OCI-M2 (cell line): ENCODE results near the gene PTPRO.
"Not testable (repeated sequence)": the region's sequence is repeated elsewhere in the genome, so short reads cannot be mapped to it uniquely, and the experiment has no call there.

ENCODE experiments used
- DNase-seq: peaks from one replicate; lab custom pipeline; 2025; ENCODE audit not compliant: unreplicated experiment; lab: John Stamatoyannopoulos, UW

The PTPRO gene

GRCh38 chr12:15599266-15600037, 277.1 kb downstream of the PTPRO start:
- no peak for DNase-seq

- no peak for DNase-seq
Measured at GRCh38 chr12:15600223-15600935, 278.1 kb downstream of the PTPRO start.

GRCh38 chr12:15601210-15601800, 279.0 kb downstream of the PTPRO start:
- DNase-seq: no peak

- no peak for DNase-seq
Measured at GRCh38 chr12:15602051-15602672, 279.9 kb downstream of the PTPRO start.

GRCh38 chr12:15603474-15604085, 281.3 kb downstream of the PTPRO start:
- DNase-seq: no peak

GRCh38 chr12:15605881-15606590, 283.7 kb downstream of the PTPRO start:
- no peak for DNase-seq

GRCh38 chr12:15608406-15608805, 286.1 kb downstream of the PTPRO start:
- DNase-seq: no peak

GRCh38 chr12:15608941-15609340, 286.6 kb downstream of the PTPRO start:
- DNase-seq: no peak

- DNase-seq: no peak
Measured at GRCh38 chr12:15613981-15614380, 291.7 kb downstream of the PTPRO start.

- DNase-seq: not testable (repeated sequence)
Measured at GRCh38 chr12:15616495-15616894, 294.2 kb downstream of the PTPRO start.

- no peak for DNase-seq
Measured at GRCh38 chr12:15620741-15621539, 298.6 kb downstream of the PTPRO start.

- DNase-seq: no peak
Measured at GRCh38 chr12:15625075-15625474, 302.8 kb downstream of the PTPRO start.

- DNase-seq: no peak
Measured at GRCh38 chr12:15627995-15628945, 306.0 kb downstream of the PTPRO start.

GRCh38 chr12:15629108-15629507, 306.8 kb downstream of the PTPRO start:
- no peak for DNase-seq

GRCh38 chr12:15629761-15630160, 307.5 kb downstream of the PTPRO start:
- DNase-seq: no peak

- no peak for DNase-seq
Measured at GRCh38 chr12:15631007-15631715, 308.9 kb downstream of the PTPRO start.

GRCh38 chr12:15632708-15633107, 310.4 kb downstream of the PTPRO start:
- no peak for DNase-seq

GRCh38 chr12:15633201-15633600, 310.9 kb downstream of the PTPRO start:
- no peak for DNase-seq
